A549 (cell line): ENCODE measurements around the gene PTGDS. TPM values are rescaled to one million over a fixed set of nuclear protein-coding genes. Genes with fewer than 3 reads are reported as not detected.
A peak's percentile ranks its signal among the peaks of the same experiment; 100 is the strongest.

Source experiments
- ATAC-seq, 2 experiments: fragments of 200-7000 bp in 1 of 2; fragments of >200 bp in 1 of 2; cut with Nextera tagmentation in 1 of 2; cut with Tn5 transposase in 1 of 2; 3 replicates each; pipeline versions ENCODE4 v1.8.0 to v1.9.1; 2018 to 2020; ENCODE audit warnings: mild to moderate bottlenecking in 1 of 2, moderate library complexity in 1 of 2
- CTCF ChIA-PET: fragments of 300-600 bp; sonication (Branson Sonifier 250); formaldehyde crosslinking; extraction: SDS; loops from one replicate; lab custom pipeline; 2021; ENCODE audit warnings: antibody characterized with exemption, inconsistent platforms; lab: Yijun Ruan, JAX
- POLR2A ChIA-PET: fragments of 350-600 bp; formaldehyde crosslinking; extraction: SDS; loops from one replicate; lab custom pipeline; 2021; ENCODE audit warnings: antibody characterized with exemption, inconsistent platforms; lab: Yijun Ruan, JAX
- DNase-seq, 2 experiments: peaks; one replicate each; pipeline versions ENCODE4 v3.0.0 to v3.0.0-alpha.2; 2011 to 2016; ENCODE audit warnings: low read depth in 1 of 2, low spot score in 1 of 2
- FAIRE-seq: peaks from 2 replicates; lab custom pipeline; 2011; peaks lifted over from hg19 to GRCh38; lab: Jason Lieb, UNC
- H3K27ac ChIP-seq, 2 experiments: fragments of >200 bp; sonication (Bioruptor Twin); formaldehyde crosslinking; 3 replicates each; pipeline ENCODE4 v1.5.1; 2016 to 2017
- H3K4me1 ChIP-seq: fragments of >200 bp; sonication (Bioruptor Twin); formaldehyde crosslinking; 3 replicates; pipeline ENCODE4 v1.6.1; 2016
- H3K4me2 ChIP-seq: fragments of >200 bp; sonication (Bioruptor Twin); formaldehyde crosslinking; 3 replicates; pipeline ENCODE4 v1.6.1; 2016
- H3K4me3 ChIP-seq: fragments of >200 bp; sonication (Bioruptor Twin); formaldehyde crosslinking; 3 replicates; pipeline ENCODE4 v1.5.1; 2016
- H3K9me3 ChIP-seq: fragments of >200 bp; sonication (Bioruptor Twin); formaldehyde crosslinking; 3 replicates; pipeline ENCODE4 v1.6.1; 2016
- BCL3 ChIP-seq: fragments of >200 bp; sonication (Bioruptor Twin); formaldehyde crosslinking; IDR thresholded peaks from 3 replicates; pipeline ENCODE4 v1.6.1; 2016
- CBX8 ChIP-seq: fragments of 200-600 bp; sonication (generic); IDR thresholded peaks from 2 replicates; pipeline ENCODE4 v1.6.1; 2016
- CHD2 ChIP-seq: fragments of 150-350 bp; IDR thresholded peaks from 2 replicates; pipeline ENCODE4 v1.6.1; 2014; ENCODE audit warnings: low read length; ENCODE audit not compliant: partially characterized antibody
- CTCF ChIP-seq: fragments of >200 bp; sonication (Bioruptor Twin); formaldehyde crosslinking; IDR thresholded peaks from 3 replicates; pipeline ENCODE4 v1.5.1; 2016
- ESRRA ChIP-seq: fragments of 150-350 bp; IDR thresholded peaks from 2 replicates; pipeline ENCODE4 v1.6.1; 2014; ENCODE audit warnings: mild to moderate bottlenecking, low read length, borderline replicate concordance
- FOSB ChIP-seq: fragments of 250-450 bp; sonication (Bioruptor Pico); IDR thresholded peaks from 2 replicates; pipeline ENCODE4 v1.5.0; 2020; ENCODE audit warnings: mild to moderate bottlenecking, moderate library complexity
- GATA3 ChIP-seq: IDR thresholded peaks from 2 replicates; pipeline ENCODE4 v1.6.1; 2012; ENCODE audit warnings: borderline replicate concordance
- HOXA7 ChIP-seq: fragments of 250-450 bp; sonication (Bioruptor Pico); IDR thresholded peaks from 2 replicates; pipeline ENCODE4 v1.5.0; 2020; ENCODE audit warnings: mild to moderate bottlenecking, moderate library complexity
- JUN ChIP-seq, 2 experiments: fragments of >200 bp; sonication (Bioruptor Twin); formaldehyde crosslinking; IDR thresholded peaks; 2 replicates in 1 of 2; 3 replicates in 1 of 2; pipeline ENCODE4 v1.6.1; 2016 to 2017
- JUNB ChIP-seq: fragments of >200 bp; sonication (Bioruptor Twin); formaldehyde crosslinking; IDR thresholded peaks from 2 replicates; pipeline ENCODE4 v1.6.1; 2016
- KDM1A ChIP-seq: fragments of 200-600 bp; sonication (generic); IDR thresholded peaks from 2 replicates; pipeline ENCODE4 v1.6.1; 2016; ENCODE audit warnings: low read depth, mild to moderate bottlenecking
- KDM5A ChIP-seq: fragments of 200-600 bp; sonication (generic); IDR thresholded peaks from 2 replicates; pipeline ENCODE4 v1.6.1; 2016; ENCODE audit warnings: antibody characterized with exemption, mild to moderate bottlenecking
- MAX ChIP-seq: IDR thresholded peaks from 2 replicates; pipeline ENCODE4 v1.6.1; 2012
- NFE2L2 ChIP-seq: fragments of 150-350 bp; conservative IDR thresholded peaks from 2 replicates; pipeline ENCODE4 v1.6.1; 2014; ENCODE audit warnings: low read length
- PBX3 ChIP-seq: IDR thresholded peaks from 2 replicates; pipeline ENCODE4 v1.6.1; 2012
- POLR2A ChIP-seq: IDR thresholded peaks from 2 replicates; pipeline ENCODE4 v1.6.1; 2012; ENCODE audit warnings: mild to moderate bottlenecking, low read length
- POLR2AphosphoS2 ChIP-seq: conservative IDR thresholded peaks from 2 replicates; pipeline ENCODE4 v1.6.1; 2012; ENCODE audit warnings: low read length, improper control_type of control experiment, inconsistent platforms
- RNF2 ChIP-seq: fragments of 200-600 bp; sonication (generic); IDR thresholded peaks from 2 replicates; pipeline ENCODE4 v1.6.1; 2016; ENCODE audit warnings: low read depth, mild to moderate bottlenecking, antibody characterized with exemption, moderate library complexity, borderline replicate concordance
- SREBF2 ChIP-seq: fragments of 450-650 bp; IDR thresholded peaks from 2 replicates; pipeline ENCODE4 v1.6.1; 2014; ENCODE audit warnings: mild to moderate bottlenecking, moderate library complexity
- WGBS: methylation state at CpG from one replicate; pipeline ENCODE4 v1.1.6; 2017; ENCODE audit errors: missing lambda C conversion rate; 5-methylcytosine and 5-hydroxymethylcytosine counted together
- polyA plus RNA-seq, 4 experiments: library from polyadenylated mRNA; depleted of rRNA in 3 of 4; stranded (reverse); fragments of >200 nt; fragmentation: RNase III in 1 of 4; extraction: RNeasy Plus Mini Kit Qiagen cat#74134 plus additional on column Dnase treatment in 1 of 4; gene quantifications; 2 replicates in 3 of 4; 3 replicates in 1 of 4; pipeline ENCODE4 v1.2.3, GENCODE V29; 2011 to 2017

Gene PTGDS
- polyA plus RNA-seq, 2 of the 4 experiments (the other 2 are of a cell fraction), result 0.26 to 0.31 TPM

DNA sequence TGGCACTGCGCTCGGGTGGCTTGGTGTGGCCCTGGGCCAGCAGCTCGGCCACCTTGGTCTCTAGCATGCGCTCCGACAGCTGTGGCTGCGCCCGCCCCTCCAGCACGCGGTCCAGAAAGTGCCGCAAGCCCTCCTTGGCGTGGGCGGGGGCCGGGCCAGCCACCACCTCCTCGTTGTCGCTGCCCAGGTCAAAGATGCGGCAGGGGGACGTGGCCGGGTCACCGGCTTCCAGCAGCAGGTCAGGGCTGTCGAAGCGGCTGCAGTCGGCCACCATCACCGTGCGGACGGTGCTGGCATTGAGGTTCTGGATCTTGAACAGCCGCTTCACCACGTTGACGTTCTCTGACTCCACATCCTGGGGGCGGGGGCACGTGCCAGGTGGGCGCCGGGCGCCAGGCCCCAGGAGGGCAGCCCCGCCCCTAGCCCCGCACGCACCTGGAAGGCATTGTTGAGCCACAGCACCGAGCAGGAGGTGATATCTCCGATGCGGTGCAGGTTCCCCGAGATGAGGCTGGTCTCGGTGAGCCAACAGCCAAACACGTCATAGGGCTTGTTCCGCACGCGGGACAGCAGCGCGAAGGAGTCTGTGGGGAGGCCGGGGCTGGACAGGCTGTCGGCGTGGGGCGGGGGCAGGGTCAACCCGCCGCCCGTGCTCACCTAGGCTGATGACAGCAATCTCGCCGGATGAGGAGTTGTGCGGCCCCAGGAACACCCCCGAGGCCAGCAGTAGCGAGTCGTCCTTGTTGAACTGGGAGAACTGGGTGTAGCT is 35.0 kb upstream of the PTGDS start:
- no peak for FAIRE-seq
- H3K4me2 ChIP-seq, result peak overlapping the region; percentile 96
- TF ChIP-seq RNF2 (no peak), MAX (no peak), GATA3 (no peak), CBX8 (no peak), KDM1A (no peak), CTCF (no peak), JUNB (no peak), PBX3 (peak; percentile 11; the same call in 1 of the 2 replicates)

DNA sequence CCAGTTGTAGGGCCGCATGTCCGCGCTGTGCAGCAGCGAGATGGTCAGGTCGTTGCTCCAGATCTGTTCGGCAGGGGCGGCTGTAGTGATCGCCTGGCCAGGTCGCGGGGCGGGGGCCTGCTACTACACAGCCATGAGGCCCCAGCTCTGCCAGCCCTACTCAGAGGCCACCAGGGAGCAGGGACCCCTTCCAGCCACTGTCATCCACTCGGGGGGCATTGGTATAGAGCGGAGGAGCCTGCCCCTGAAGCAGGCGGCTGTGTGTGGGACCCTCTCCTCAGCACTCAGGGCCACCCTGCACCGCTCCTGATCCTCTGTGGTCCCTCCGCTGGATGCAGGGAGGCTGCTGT is 34.4 kb upstream of the PTGDS start:
- no peak for FAIRE-seq

More for the DNA sequence above, 35.0 kb upstream of the PTGDS start:
- H3K27ac ChIP-seq, result peak overlapping the region in 1 of 2 experiments; percentile 98; a peak in 2 of 6 replicates
- no peaks in the 10 kb centered on the region for H3K9me3 ChIP-seq
- POLR2A ChIA-PET, result no interaction called here
- ATAC-seq, result no peak
- peaks cover 16% of the 10 kb centered on the region for H3K4me1 ChIP-seq
- peak overlapping the region; percentile 78; the same call in 2 of the 3 replicates for H3K4me3 ChIP-seq
- WGBS, result 95% methylated on average over 46 of the region's 60 CpGs
- DNase-seq, result no peak
- CTCF ChIA-PET, result interaction anchor here (0.5 to 1.1 kb wide), 2 partner anchors 60 to 125 kb away, joined by 3 read pairs; no protein-coding TSS in a partner anchor

DNA sequence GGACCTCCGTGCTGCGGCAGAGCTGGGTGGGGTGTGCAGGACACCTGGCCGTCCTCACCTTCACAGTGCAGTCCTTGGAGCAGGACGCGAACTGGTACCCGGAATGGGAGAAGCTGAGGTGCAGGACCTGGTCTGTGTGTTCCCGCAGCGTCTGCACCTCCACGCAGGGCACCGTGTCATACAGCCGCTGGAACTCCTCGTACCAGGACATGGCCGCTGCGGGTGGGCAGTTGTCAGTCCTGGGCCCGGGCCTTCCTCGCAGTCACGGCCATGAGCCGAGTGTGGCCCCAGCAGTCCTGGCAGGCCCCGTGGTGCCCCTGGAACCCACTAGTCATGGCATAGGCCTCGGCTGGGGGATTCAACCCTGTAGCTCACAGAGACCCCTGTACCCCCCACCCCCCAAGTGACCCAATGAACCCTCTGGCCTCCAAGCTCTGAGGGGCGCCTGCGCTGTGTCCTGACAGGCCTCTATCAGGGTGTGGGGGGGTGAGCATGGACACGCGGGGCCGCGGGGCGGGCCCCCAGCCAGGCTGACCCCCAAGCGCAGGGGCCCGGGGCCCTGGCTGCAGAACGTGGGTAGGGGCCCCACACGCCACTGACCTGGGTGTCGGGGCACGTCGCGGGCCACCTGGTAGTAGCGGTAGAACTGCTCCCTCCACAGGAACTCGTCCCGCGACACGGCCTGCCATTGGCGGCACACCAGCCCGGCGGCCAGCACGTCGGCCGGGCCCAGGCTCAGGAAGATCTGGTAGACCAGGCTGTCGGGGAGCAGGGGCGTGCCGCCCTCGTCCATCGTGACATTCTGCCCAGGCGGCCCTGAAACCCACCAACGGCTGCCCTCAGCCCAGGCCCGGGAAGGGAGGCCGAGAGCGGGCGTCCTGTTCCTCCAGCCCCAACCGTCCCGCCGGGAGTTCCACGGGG is 33.8 kb upstream of the PTGDS start:
- peak overlapping the region; percentile 78 for H3K4me3 ChIP-seq
- H3K9me3 ChIP-seq, result no peaks in the 10 kb centered on the region
- H3K4me2 ChIP-seq, result peak overlapping the region; percentile 96
- no peak for FAIRE-seq
- peak; percentile 20 to 34 for ATAC-seq
- H3K4me1 ChIP-seq, result peaks cover 29% of the 10 kb centered on the region
- CTCF ChIA-PET, result interaction anchor here (0.8 to 11.3 kb wide), 19 partner anchors 9 to 124 kb away, joined by 3 to 282 read pairs (median 5); partner anchors contain the start of genes ABCA2, AJM1, FUT7 and PTGDS
- DNase-seq, result peak in 1 of 2 experiments; percentile 50
- WGBS, result 27% methylated on average over 13 of the region's 61 CpGs
- POLR2A ChIA-PET, result interaction anchor here (1.7 kb wide), 1 partner anchor 42 kb away, joined by 10 read pairs; no protein-coding TSS in a partner anchor
- peak overlapping the region; percentile 98 to 99 for H3K27ac ChIP-seq
- TF ChIP-seq NFE2L2 (no peak), POLR2A (no peak), ESRRA (no peak), BCL3 (no peak), GATA3 (peak; percentile 9; the same call in 1 of the 2 replicates), CHD2 (no peak), SREBF2 (no peak), KDM1A (no peak), HOXA7 (no peak), MAX (peak; percentile 61; the same call in 1 of the 2 replicates), FOSB (CRISPR knock-in tag) (no peak), POLR2AphosphoS2 (0 out of 2 replicates have a peak, but pooled peaks have one; percentile 49), PBX3 (peak; percentile 40; the same call in 1 of the 2 replicates), KDM5A (no peak), JUN (IDR thresholded peaks at IDR 0.05) (no peak)

More for the DNA sequence above, 34.4 kb upstream of the PTGDS start:
- peak overlapping the region; percentile 78 for H3K4me3 ChIP-seq
- peaks cover 22% of the 10 kb centered on the region for H3K4me1 ChIP-seq
- H3K9me3 ChIP-seq, result no peaks in the 10 kb centered on the region
- CTCF ChIA-PET, result interaction anchor here (0.5 to 2.5 kb wide), 4 partner anchors 59 to 125 kb away, joined by 3 to 11 read pairs (median 4); no protein-coding TSS in a partner anchor
- no peak for ATAC-seq
- 96% methylated on average over 13 of the region's 16 CpGs for WGBS
- H3K27ac ChIP-seq, result peak overlapping the region in 1 of 2 experiments; percentile 98; a peak in 4 of 6 replicates
- POLR2A ChIA-PET, result interaction anchor here (1.7 kb wide), 1 partner anchor 41 kb away, joined by 10 read pairs; no protein-coding TSS in a partner anchor
- H3K4me2 ChIP-seq, result peak overlapping the region; percentile 96
- 0 out of 2 replicates have a peak, but pooled peaks have one; percentile 9 for TF ChIP-seq PBX3
- TF ChIP-seq CBX8, result no peak
- no peak for DNase-seq
